ENCODE measurements around the gene APEH. TPM values are rescaled to one million over a fixed set of nuclear protein-coding genes. Genes with fewer than 3 reads are reported as not detected.

APEH gene
- total RNA-seq, 1 donor from 2014 or later = 141 TPM

- DNase-seq (ENCODE audit: extremely low spot score, unreplicated experiment) = peak; percentile 68
- H3K4me1 Mint-ChIP-seq (ENCODE audit: unreplicated experiment) = peaks cover 13% of the 10 kb centered on the region
- H3K36me3 Mint-ChIP-seq = no peaks in the 10 kb centered on the region
- H3K4me3 Mint-ChIP-seq = peak overlapping the region; percentile 85
- H3K27ac Mint-ChIP-seq = peak overlapping the region; percentile 92
- TF ChIP-seq CTCF (conservative IDR thresholded peaks at IDR 0.05) = no peak
- H3K9me3 Mint-ChIP-seq = no peaks in the 10 kb centered on the region
- H3K27me3 Mint-ChIP-seq = no peaks in the 10 kb centered on the region
Measured at GRCh38 chr3:49717959-49718857, 44.1 kb downstream of the APEH start.

- no peaks in the 10 kb centered on the region for H3K36me3 Mint-ChIP-seq
- no peaks in the 10 kb centered on the region for H3K27me3 Mint-ChIP-seq
- peak overlapping the region; percentile 85 for H3K4me3 Mint-ChIP-seq
- peaks cover 13% of the 10 kb centered on the region for H3K4me1 Mint-ChIP-seq (ENCODE audit: unreplicated experiment)
- TF ChIP-seq CTCF (conservative IDR thresholded peaks at IDR 0.05) = no peak
- peak; percentile 68 for DNase-seq (ENCODE audit: extremely low spot score, unreplicated experiment)
- H3K9me3 Mint-ChIP-seq = no peaks in the 10 kb centered on the region
- peak overlapping the region; percentile 92 for H3K27ac Mint-ChIP-seq
Measured at GRCh38 chr3:49718858-49719213, 44.7 kb downstream of the APEH start.

- H3K9me3 Mint-ChIP-seq = no peaks in the 10 kb centered on the region
- TF ChIP-seq CTCF (conservative IDR thresholded peaks at IDR 0.05) = peak; percentile 89
- no peaks in the 10 kb centered on the region for H3K27me3 Mint-ChIP-seq
- peak; percentile 94 for DNase-seq (ENCODE audit: extremely low spot score, unreplicated experiment)
- H3K4me3 Mint-ChIP-seq = peak within 1 kb of the TSS; percentile 85
- H3K4me1 Mint-ChIP-seq (ENCODE audit: unreplicated experiment) = peaks cover 13% of the 10 kb centered on the region
- H3K27ac Mint-ChIP-seq = peak within 1 kb of the TSS; percentile 92
- no peaks in the 10 kb centered on the region for H3K36me3 Mint-ChIP-seq
Measured at GRCh38 chr3:49719214-49719884, 45.2 kb downstream of the APEH start, which contains the start of gene AMIGO3. Gene AMIGO3 (minus strand): TSS chr3:49719684. CDS start chr3:49719465, 219 bp downstream.

GRCh38 chr3:49720855-49721595 lies 46.9 kb downstream of the APEH start:
- Mint-ChIP-seq H3K27ac (peak overlapping the region; percentile 55), H3K36me3 (peaks cover 3% of the 10 kb centered on the region), H3K27me3 (no peaks in the 10 kb centered on the region), H3K4me3 (peak overlapping the region; percentile 56), H3K9me3 (no peaks in the 10 kb centered on the region), H3K4me1 (ENCODE audit: unreplicated experiment) (peaks cover 13% of the 10 kb centered on the region)
- no peak for DNase-seq (ENCODE audit: extremely low spot score, unreplicated experiment)
- TF ChIP-seq CTCF (conservative IDR thresholded peaks at IDR 0.05) = no peak

GRCh38 chr3:49721596-49721895 lies 47.4 kb downstream of the APEH start:
- Mint-ChIP-seq H3K27me3 (no peaks in the 10 kb centered on the region), H3K4me3 (no peak overlapping the region), H3K9me3 (no peaks in the 10 kb centered on the region), H3K27ac (no peak overlapping the region), H3K4me1 (ENCODE audit: unreplicated experiment) (peaks cover 13% of the 10 kb centered on the region), H3K36me3 (peaks cover 3% of the 10 kb centered on the region)
- DNase-seq (ENCODE audit: extremely low spot score, unreplicated experiment) = no peak
- no peak for TF ChIP-seq CTCF (conservative IDR thresholded peaks at IDR 0.05)

Measured in type B pancreatic cell (in vitro differentiated cells).